Activated B cell treated with CpG ODN at 0.5 μM for 24 hours (primary cell): Measurements from ENCODE around the gene APBA1. TPM values are rescaled to one million over a fixed set of nuclear protein-coding genes. Genes with fewer than 3 reads are reported as not detected.

ENCODE experiments used
- ATAC-seq: fragments of 200-7000 bp; cut with Tn5 transposase; one replicate; pipeline ENCODE4 v1.10.0; 2021; ENCODE audit warnings: low read depth, mild to moderate bottlenecking, moderate library complexity
- CTCF ChIA-PET: fragments of 350-600 bp; sonication (Branson Sonifier 250); formaldehyde crosslinking; loops from one replicate; lab custom pipeline; 2021; ENCODE audit warnings: antibody characterized with exemption; lab: Charles Lee
- POLR2A ChIA-PET: fragments of 350-600 bp; sonication (Branson Sonifier 250); formaldehyde crosslinking; loops from one replicate; lab custom pipeline; 2021; ENCODE audit warnings: antibody characterized with exemption; lab: Charles Lee
- DNase-seq: peaks from one replicate; pipeline ENCODE4 v3.0.0; 2022
- H3K27ac Mint-ChIP-seq: one replicate; pipeline ENCODE4 v1.8.0; 2020; ENCODE audit warnings: mixed read lengths
- H3K27me3 Mint-ChIP-seq: one replicate; pipeline ENCODE4 v1.8.0; 2021; ENCODE audit warnings: mixed read lengths
- H3K36me3 Mint-ChIP-seq: one replicate; pipeline ENCODE4 v1.8.0; 2021; ENCODE audit warnings: low read depth, mixed read lengths
- H3K4me1 Mint-ChIP-seq: one replicate; pipeline ENCODE4 v1.8.0; 2021; ENCODE audit warnings: mixed read lengths
- H3K4me3 Mint-ChIP-seq: one replicate; pipeline ENCODE4 v1.8.0; 2020; ENCODE audit warnings: mild to moderate bottlenecking, mixed read lengths
- H3K9me3 Mint-ChIP-seq: one replicate; pipeline ENCODE4 v1.8.0; 2020; ENCODE audit warnings: mixed read lengths
- intact Hi-C: fragments of 100-400 bp; cut with micrococcal nuclease; formaldehyde crosslinking; loops from one replicate; pipeline ENCODE4 v1.15.1; 2024
- total RNA-seq: library from RNA; stranded (reverse); gene quantifications from 2 replicates; pipeline ENCODE4 v1.2.3, GENCODE V29; 2022
- TF ChIP-seq, protein P1 (sequence below): fragments of 200-600 bp; IDR thresholded peaks from one replicate; pipeline ENCODE4 v1.8.0; 2022; ENCODE audit warnings: antibody characterized with exemption, mild to moderate bottlenecking

The APBA1 gene
- total RNA-seq, 1 donor from 2014 or later: not detected

DNA sequence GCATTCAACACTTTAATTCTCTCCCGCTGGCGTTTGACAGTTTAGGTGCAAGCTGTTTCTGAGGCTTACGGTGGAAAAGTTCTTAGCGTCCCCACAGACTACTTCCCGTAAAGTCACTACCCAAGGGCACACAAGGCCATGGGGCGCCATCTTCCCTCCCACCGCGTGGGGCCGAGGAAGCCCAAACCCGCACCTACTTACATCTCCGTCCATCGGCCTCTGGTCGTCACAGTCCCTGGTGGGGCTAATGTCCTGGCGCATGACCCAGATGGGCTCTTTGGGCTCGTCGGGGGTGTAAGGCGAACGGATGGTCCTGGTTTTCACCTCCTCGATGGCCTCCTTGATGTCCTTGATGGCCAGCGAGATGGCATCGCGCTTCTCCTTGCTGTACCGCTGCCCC lies 156.4 kb downstream of the APBA1 start:
- Mint-ChIP-seq H3K27ac (no peak overlapping the region), H3K4me3 (no peak overlapping the region), H3K36me3 (no peaks in the 10 kb centered on the region), H3K27me3 (peaks cover 4% of the 10 kb centered on the region), H3K9me3 (no peaks in the 10 kb centered on the region), H3K4me1 (no peaks in the 10 kb centered on the region)
- no peak for DNase-seq
- no peak for ATAC-seq
- intact Hi-C loops: no loop called here
- TF ChIP-seq, protein P1, sequence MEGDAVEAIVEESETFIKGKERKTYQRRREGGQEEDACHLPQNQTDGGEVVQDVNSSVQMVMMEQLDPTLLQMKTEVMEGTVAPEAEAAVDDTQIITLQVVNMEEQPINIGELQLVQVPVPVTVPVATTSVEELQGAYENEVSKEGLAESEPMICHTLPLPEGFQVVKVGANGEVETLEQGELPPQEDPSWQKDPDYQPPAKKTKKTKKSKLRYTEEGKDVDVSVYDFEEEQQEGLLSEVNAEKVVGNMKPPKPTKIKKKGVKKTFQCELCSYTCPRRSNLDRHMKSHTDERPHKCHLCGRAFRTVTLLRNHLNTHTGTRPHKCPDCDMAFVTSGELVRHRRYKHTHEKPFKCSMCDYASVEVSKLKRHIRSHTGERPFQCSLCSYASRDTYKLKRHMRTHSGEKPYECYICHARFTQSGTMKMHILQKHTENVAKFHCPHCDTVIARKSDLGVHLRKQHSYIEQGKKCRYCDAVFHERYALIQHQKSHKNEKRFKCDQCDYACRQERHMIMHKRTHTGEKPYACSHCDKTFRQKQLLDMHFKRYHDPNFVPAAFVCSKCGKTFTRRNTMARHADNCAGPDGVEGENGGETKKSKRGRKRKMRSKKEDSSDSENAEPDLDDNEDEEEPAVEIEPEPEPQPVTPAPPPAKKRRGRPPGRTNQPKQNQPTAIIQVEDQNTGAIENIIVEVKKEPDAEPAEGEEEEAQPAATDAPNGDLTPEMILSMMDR: no peak
- ChIA-PET POLR2A (no interaction called here), CTCF (no interaction called here)

DNA sequence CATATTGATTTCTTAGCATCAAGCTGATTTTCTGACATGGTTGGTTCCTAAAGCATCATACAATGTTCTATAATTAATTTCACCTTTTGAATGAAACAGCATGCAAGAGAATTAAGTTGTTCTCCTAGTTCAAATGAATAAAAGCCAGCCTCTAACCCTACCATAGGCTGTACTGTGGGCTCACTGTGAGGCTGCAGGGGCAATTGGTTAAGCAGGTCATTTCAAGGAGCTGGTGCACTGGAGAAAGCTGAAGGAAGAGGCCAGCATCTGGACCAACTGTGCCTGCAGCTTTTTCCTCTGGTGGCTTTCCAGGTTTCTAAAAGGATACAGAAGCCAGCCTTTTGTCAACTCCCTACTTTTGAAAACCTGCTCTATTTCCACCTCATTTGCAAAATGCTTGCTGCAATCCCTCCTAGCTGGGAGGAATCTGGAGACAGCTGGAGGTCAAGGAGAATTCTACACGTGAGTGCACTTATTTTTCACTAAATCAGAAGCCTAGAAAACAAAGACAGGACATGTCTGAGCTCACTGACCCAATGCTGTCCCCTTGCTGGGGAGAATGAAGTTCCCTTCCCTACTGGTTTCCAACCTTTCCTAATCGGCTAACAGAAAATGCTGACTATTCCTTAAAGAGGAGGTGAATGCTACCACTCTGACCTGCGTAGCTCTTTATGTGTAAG lies 158.9 kb downstream of the APBA1 start:
- H3K4me3 Mint-ChIP-seq: no peak overlapping the region
- ChIA-PET CTCF (no interaction called here), POLR2A (no interaction called here)
- TF ChIP-seq, protein P1: no peak
- no peaks in the 10 kb centered on the region for H3K27me3 Mint-ChIP-seq
- H3K4me1 Mint-ChIP-seq: no peaks in the 10 kb centered on the region
- ATAC-seq (no peak), DNase-seq (no peak)
- no peak overlapping the region for H3K27ac Mint-ChIP-seq
- no peaks in the 10 kb centered on the region for H3K9me3 Mint-ChIP-seq
- intact Hi-C loops: no loop called here
- no peaks in the 10 kb centered on the region for H3K36me3 Mint-ChIP-seq

DNA sequence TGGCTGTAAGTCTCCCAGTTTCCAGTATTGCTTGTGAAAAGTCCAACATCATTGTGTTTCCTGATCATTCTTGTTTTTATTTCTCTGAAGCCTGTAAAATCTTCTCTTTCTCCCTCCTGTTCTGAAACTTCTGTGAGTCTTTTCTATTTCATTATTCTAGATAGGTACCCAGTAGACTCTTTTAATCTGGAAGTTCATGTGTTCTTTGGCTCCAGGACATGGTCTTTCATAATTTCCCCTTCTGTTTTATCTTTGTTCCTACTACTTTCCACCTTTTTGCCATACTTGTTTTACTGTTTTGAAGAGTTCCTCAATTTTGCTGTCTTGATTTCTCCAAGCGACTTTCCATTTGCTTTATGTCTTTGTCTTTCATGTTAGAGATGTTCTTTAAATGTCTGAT lies 168.1 kb downstream of the APBA1 start:
- ChIA-PET POLR2A (no interaction called here), CTCF (no interaction called here)
- ATAC-seq: no peak
- Mint-ChIP-seq H3K36me3 (no peaks in the 10 kb centered on the region), H3K27me3 (no peaks in the 10 kb centered on the region), H3K4me1 (no peaks in the 10 kb centered on the region), H3K4me3 (no peak overlapping the region), H3K27ac (no peak overlapping the region), H3K9me3 (no peaks in the 10 kb centered on the region)
- TF ChIP-seq, protein P1: no peak
- no peak for DNase-seq
- intact Hi-C loops: loop anchor here (5.0 kb wide), 1 partner anchor 48 kb away; no protein-coding TSS in a partner anchor

DNA sequence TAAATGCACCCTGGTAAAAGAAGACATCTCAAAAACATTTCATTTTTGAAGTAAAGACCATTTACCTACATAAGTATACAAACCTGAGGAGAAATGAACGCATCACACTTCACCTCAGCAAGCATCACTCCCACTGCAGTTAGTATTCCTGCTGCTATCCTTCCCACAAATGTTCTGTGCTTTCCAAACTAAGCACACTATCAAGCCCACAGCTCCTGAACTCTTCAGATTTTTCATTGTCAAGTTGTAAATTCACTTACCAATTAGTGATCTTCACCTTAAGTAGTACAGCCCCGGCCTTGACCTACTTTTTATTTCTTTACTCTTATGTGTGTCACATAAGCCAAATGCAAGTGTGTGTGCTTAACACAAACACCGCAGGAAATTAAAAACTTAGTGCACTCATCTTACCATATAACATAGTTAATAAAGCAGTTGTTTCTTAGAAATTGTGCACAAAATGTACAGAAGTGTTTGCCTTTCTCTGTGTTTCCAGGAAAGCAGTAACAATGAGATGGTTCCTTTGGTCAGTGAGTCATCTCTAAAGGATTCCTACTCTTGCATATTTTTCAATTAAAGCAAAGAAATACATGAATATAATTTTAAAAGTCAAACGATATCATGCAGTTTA lies 169.4 kb downstream of the APBA1 start:
- H3K27ac Mint-ChIP-seq: no peak overlapping the region
- TF ChIP-seq, protein P1: no peak
- no peaks in the 10 kb centered on the region for H3K27me3 Mint-ChIP-seq
- ChIA-PET POLR2A (no interaction called here), CTCF (no interaction called here)
- no peaks in the 10 kb centered on the region for H3K4me1 Mint-ChIP-seq
- H3K36me3 Mint-ChIP-seq: no peaks in the 10 kb centered on the region
- no peaks in the 10 kb centered on the region for H3K9me3 Mint-ChIP-seq
- ATAC-seq: no peak
- intact Hi-C loops: loop anchor here (5.0 kb wide), 1 partner anchor 50 kb away; no protein-coding TSS in a partner anchor
- H3K4me3 Mint-ChIP-seq: no peak overlapping the region
- no peak for DNase-seq

DNA sequence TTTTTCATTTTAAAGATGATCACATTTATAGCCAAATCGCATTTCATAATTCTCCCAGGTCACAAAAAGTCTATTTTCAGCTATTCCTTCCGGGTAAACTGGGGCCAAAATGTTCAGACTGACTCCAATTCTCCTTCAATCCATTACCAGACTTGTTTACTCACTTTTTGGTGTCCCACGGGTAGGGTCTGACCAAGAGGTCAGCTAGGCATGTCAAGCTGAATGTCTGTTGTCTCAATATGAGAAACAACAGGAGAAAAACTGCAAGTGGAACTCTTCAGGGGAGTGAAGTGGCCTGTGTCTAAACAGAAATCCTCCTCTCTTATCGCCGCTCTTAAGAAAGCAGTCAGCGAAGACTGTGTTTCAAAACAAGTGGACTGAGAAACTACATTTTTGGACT lies 171.3 kb downstream of the APBA1 start:
- ChIA-PET POLR2A (no interaction called here), CTCF (interaction anchor here (0.7 kb wide), 1 partner anchor 16 kb away, joined by 3 read pairs; no protein-coding TSS in a partner anchor)

More for the DNA sequence above, 171.3 kb downstream of the APBA1 start:
- ATAC-seq: no peak
- Mint-ChIP-seq H3K4me1 (no peaks in the 10 kb centered on the region), H3K4me3 (no peak overlapping the region), H3K27me3 (peaks cover 2% of the 10 kb centered on the region), H3K36me3 (no peaks in the 10 kb centered on the region), H3K9me3 (no peaks in the 10 kb centered on the region), H3K27ac (no peak overlapping the region)
- DNase-seq: no peak
- intact Hi-C loops: loop anchor here (5.0 kb wide), 1 partner anchor 51 kb away; no protein-coding TSS in a partner anchor
- TF ChIP-seq, protein P1: no peak
